ENCODE data around the gene GFER.

DNA sequence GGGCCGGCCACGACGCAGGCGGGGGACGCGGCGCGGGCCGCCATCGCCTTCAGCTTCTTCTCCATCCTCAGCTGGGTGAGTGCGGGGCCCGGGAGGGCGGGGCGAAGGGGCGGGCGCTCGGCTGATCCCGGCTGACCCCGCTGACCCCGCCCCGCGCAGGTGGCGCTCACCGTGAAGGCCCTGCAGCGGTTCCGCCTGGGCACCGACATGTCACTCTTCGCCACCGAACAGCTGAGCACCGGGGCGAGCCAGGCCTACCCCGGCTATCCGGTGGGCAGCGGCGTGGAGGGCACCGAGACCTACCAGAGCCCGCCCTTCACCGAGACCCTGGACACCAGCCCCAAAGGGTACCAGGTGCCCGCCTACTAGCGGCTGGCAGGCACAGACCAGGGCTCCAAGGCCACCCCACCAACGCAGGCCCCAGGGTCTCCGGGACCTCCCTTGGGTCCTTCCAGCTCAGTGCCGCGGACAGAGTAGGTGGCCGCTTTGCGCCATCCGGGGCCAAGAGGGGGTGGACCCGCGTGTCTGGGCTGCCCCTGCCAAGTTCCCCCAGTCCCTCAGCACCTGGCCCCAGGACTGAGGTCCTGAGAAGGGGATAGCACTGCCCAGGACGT is 8.8 kb downstream of the GFER start:
- TF ChIP-seq, protein P1, sequence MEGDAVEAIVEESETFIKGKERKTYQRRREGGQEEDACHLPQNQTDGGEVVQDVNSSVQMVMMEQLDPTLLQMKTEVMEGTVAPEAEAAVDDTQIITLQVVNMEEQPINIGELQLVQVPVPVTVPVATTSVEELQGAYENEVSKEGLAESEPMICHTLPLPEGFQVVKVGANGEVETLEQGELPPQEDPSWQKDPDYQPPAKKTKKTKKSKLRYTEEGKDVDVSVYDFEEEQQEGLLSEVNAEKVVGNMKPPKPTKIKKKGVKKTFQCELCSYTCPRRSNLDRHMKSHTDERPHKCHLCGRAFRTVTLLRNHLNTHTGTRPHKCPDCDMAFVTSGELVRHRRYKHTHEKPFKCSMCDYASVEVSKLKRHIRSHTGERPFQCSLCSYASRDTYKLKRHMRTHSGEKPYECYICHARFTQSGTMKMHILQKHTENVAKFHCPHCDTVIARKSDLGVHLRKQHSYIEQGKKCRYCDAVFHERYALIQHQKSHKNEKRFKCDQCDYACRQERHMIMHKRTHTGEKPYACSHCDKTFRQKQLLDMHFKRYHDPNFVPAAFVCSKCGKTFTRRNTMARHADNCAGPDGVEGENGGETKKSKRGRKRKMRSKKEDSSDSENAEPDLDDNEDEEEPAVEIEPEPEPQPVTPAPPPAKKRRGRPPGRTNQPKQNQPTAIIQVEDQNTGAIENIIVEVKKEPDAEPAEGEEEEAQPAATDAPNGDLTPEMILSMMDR (conservative IDR thresholded peaks at IDR 0.05; ENCODE audit: low read depth, low read length): no peak
- TF ChIP-seq EZH2 (IDR thresholded peaks at IDR 0.05; ENCODE audit: borderline replicate concordance, low read depth, low read length, poor library complexity, severe bottlenecking): no peak
